Esophagus muscularis mucosa (tissue), 4 donors: ENCODE results near the gene SPEF1. TPM values are rescaled to one million over a fixed set of nuclear protein-coding genes. Genes with fewer than 3 reads are reported as not detected.

Experiments
- DNase-seq: peaks from one replicate; pipeline ENCODE4 v3.0.0-alpha.2; 2017; ENCODE audit errors: extremely low spot score
- H3K27ac ChIP-seq, 4 donors: fragments of 200-600 bp; sonication (generic); replicated peaks in 1 of 4; 1 replicate in 3 of 4; 2 replicates in 1 of 4; pipeline ENCODE4 v1.5.1; 2016 to 2019; ENCODE audit warnings: mild to moderate bottlenecking in 1 of 4
- H3K27me3 ChIP-seq, 4 donors: fragments of 200-600 bp; sonication (generic); one replicate each; pipeline versions ENCODE4 v1.5.1 to v1.6.0; 2016 to 2019
- H3K36me3 ChIP-seq, 4 donors: fragments of 200-600 bp; sonication (generic); one replicate each; pipeline ENCODE4 v1.5.1; 2016 to 2019
- H3K4me1 ChIP-seq, 4 donors: fragments of 200-600 bp; sonication (generic); one replicate each; pipeline ENCODE4 v1.5.1; 2016 to 2019
- H3K4me3 ChIP-seq, 4 donors: fragments of 200-600 bp; sonication (generic); 1 replicate in 2 of 4; 2 replicates in 2 of 4; pipeline ENCODE4 v1.5.1; 2016 to 2019; ENCODE audit warnings: mild to moderate bottlenecking in 4 of 4, moderate library complexity in 1 of 4
- H3K9me3 ChIP-seq, 4 donors: fragments of 200-600 bp; sonication (generic); 1 replicate in 3 of 4; 2 replicates in 1 of 4; pipeline ENCODE4 v1.5.1; 2016 to 2019
- CTCF ChIP-seq, 3 experiments: fragments of 200-600 bp in 2 of 3; fragments of 450-650 bp in 1 of 3; sonication (generic) in 2 of 3; IDR thresholded peaks; one replicate each; pipeline ENCODE4 v1.5.1; 2017 to 2019; ENCODE audit warnings: antibody characterized with exemption in 3 of 3, mild to moderate bottlenecking in 2 of 3, moderate library complexity in 1 of 3
- EP300 ChIP-seq: sonication (generic); formaldehyde crosslinking; IDR thresholded peaks from one replicate; pipeline ENCODE4 v1.6.1; 2017; ENCODE audit warnings: antibody characterized with exemption
- POLR2A ChIP-seq: fragments of 450-650 bp; IDR thresholded peaks from one replicate; pipeline ENCODE4 v1.6.1; 2017; ENCODE audit warnings: antibody characterized with exemption, moderate library complexity, mild to moderate bottlenecking, low read depth
- POLR2AphosphoS5 ChIP-seq, 2 donors: sonication (generic); formaldehyde crosslinking; IDR thresholded peaks; one replicate each; pipeline ENCODE4 v1.6.1; 2017; ENCODE audit warnings: antibody characterized with exemption in 2 of 2
- WGBS: methylation state at CpG from one replicate; pipeline ENCODE4 v1.1.5; 2018; 5-methylcytosine and 5-hydroxymethylcytosine counted together
- intact Hi-C: fragments of 100-400 bp; cut with DNase I; formaldehyde crosslinking; loops from one replicate; pipeline ENCODE4 v1.15.1; 2023
- total RNA-seq, 4 donors: library from RNA; depleted of rRNA; stranded (reverse); fragments of >200 nt; gene quantifications; one replicate each; pipeline versions ENCODE4 v1.1.0 to v1.2.1, GENCODE V29; 2016

The SPEF1 gene
- total RNA-seq, 4 donors from 2014 or later = 0.50 TPM; not detected in 3

GRCh38 chr20:3734111-3734843, 47.0 kb downstream of the SPEF1 start:
- intact Hi-C loops = no loop called here
- no peak for DNase-seq
- peaks cover 0 to 47% (median 3%) of the 10 kb centered on the region in 4 donors for H3K27me3 ChIP-seq
- peaks cover 35 to 60% (median 42%) of the 10 kb centered on the region in 4 donors for H3K4me1 ChIP-seq
- peaks cover 0 to 20% (median 0%) of the 10 kb centered on the region in 4 donors for H3K36me3 ChIP-seq
- peak overlapping the region; percentile 65 to 76 (median 68) for H3K27ac ChIP-seq
- TF ChIP-seq CTCF (IDR thresholded peaks at IDR 0.05) (no peak), POLR2AphosphoS5 (IDR thresholded peaks at IDR 0.05) (peak; percentile 10 to 15)
- no peaks in the 10 kb centered on the region for H3K9me3 ChIP-seq
- peak overlapping the region; percentile 45 to 64 (median 54) for H3K4me3 ChIP-seq
- 67% methylated on average over 12 of the region's 12 CpGs for WGBS

DNA sequence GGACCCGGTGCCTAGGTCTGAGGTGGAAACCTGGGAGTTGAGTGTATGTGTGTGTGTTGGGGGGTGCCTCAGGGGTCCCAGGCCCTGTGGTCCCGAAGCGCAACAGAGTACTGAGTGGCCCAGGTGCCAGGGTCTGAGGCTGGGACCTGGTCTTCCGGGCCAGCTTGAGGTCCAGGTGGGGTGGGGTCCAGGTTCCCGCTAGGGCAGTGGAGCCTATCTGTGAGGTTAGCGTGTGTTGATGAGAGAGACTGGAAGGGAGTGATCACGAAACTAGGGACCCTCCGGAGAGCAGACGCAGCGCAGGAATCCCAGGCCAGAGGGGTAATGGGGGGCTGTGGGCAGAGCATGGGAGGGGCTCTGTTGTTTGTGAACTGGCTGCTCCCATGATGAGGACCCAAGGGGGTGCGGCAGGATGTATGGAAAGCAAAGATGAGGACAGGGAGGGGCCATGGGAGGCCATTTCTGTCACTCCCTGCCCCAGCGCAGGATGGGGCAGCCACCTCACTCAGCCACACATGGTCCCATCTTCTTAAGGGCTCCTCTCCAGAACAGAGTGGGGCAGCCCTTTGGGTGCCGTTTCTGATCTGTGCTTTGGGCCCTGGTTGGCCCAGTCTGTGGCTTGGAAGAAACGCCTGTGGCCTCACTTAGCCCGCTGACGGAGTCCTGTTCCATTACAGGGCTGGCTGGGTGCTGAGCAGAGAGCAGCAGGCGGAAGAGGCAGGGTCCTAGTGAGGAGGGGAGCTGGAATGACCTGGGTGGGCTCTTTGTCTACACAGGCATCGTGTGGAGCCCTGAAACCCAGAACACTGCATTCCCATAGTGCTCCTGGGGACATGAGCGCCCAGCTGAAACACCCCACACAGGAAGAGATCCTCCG, 47.9 kb downstream of the SPEF1 start:
- intact Hi-C loops = no loop called here
- peaks cover 43 to 56% (median 49%) of the 10 kb centered on the region in 4 donors for H3K4me1 ChIP-seq
- TF ChIP-seq POLR2AphosphoS5 (IDR thresholded peaks at IDR 0.05) (no peak), CTCF (IDR thresholded peaks at IDR 0.05) (no peak), POLR2A (no peak), EP300 (no peak)
- H3K9me3 ChIP-seq = no peaks in the 10 kb centered on the region
- H3K27me3 ChIP-seq = peaks cover 0 to 54% (median 3%) of the 10 kb centered on the region in 4 donors
- H3K4me3 ChIP-seq = peak overlapping the region; percentile 45 to 64 (median 54)
- WGBS = 79% methylated on average over 18 of the region's 20 CpGs
- peaks cover 0 to 20% (median 0%) of the 10 kb centered on the region in 4 donors for H3K36me3 ChIP-seq
- H3K27ac ChIP-seq = peak overlapping the region; percentile 65 to 76 (median 68)
- no peak for DNase-seq

DNA sequence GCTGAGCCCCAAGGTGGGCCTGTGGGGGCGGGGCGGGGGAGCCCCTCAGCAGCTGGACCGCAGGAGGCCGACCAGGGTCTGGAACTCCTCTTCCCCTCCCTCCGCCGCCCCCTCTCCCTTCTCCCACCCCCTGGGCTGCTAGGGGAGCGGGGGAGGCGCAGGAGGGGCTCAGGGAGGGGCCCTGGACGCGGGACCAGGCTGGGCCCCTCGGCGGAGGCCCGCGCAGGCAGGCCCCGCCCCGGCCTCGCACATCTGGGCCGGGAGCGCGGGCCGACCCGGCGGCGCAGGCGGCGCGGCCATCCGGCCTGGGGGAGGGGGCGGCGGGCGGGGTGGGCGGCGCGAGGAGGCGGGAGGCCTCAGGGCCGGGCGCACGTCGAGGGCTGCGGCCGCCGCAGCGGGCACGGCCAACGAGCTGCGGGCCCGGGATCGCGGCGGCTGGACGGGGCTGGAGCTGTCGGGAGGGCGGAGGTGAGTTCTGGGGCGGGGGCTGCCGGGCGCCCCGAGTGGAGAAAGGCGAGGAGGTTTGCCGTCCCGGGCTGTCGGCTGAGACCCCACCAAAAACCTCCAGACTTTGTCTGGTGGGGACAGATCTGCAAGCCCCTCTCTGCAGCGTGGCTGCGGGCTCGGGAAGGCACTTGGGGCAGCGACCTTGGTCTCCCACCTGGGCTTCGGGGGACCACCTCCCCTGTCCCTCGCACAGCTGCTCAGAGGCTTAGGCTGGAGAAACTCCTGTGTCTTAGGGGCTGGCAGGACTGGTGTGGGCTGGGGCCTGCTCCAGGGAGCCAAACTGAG, 48.7 kb downstream of the SPEF1 start, which contains the start of gene HSPA12B:
HSPA12B (plus strand) TSS at position 359 of the 792 bp plus-strand sequence. CDS start 5,990 bp downstream, outside the sequence.
- intact Hi-C loops = no loop called here
- Histone ChIP-seq H3K27ac (peak within 1 kb of the TSS; percentile 65 to 76 (median 68)), H3K27me3 (peaks cover 0 to 54% (median 3%) of the 10 kb centered on the region in 4 donors), H3K36me3 (peaks cover 0 to 20% (median 0%) of the 10 kb centered on the region in 4 donors), H3K9me3 (no peaks in the 10 kb centered on the region), H3K4me3 (peak within 1 kb of the TSS; percentile 45 to 64 (median 54)), H3K4me1 (peaks cover 43 to 58% (median 51%) of the 10 kb centered on the region in 4 donors)
- DNase-seq = no peak
- WGBS = 30% methylated on average over 4 of the region's 67 CpGs
- TF ChIP-seq POLR2A (no peak), CTCF (IDR thresholded peaks at IDR 0.05) (no peak), EP300 (no peak), POLR2AphosphoS5 (IDR thresholded peaks at IDR 0.05) (no peak)

DNA sequence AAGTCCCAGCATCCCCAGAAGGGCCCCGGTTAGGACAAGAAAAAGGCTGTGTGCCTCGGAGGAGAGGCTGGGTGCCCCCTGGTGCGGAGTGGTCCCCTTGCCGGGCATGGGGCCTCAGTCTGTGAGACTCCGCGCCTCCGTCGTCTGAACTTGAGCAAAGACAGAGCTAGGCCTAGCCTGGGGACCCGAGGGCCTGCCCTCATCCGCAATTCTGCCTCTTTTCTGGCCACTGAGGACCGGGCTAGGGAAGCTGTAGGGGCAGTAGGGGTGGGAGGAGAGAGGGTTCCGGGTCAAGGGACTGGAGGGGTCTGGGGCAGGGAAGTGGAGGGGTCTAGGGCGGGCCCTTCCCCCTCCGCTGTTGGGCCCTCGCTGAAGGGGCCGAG, 49.3 kb downstream of the SPEF1 start:
- peaks cover 48 to 63% (median 57%) of the 10 kb centered on the region in 4 donors for H3K4me1 ChIP-seq
- DNase-seq = no peak
- TF ChIP-seq POLR2AphosphoS5 (IDR thresholded peaks at IDR 0.05) = no peak
- H3K9me3 ChIP-seq = no peaks in the 10 kb centered on the region
- peak overlapping the region; percentile 65 to 76 (median 68) for H3K27ac ChIP-seq
- peaks cover 0 to 14% (median 0%) of the 10 kb centered on the region in 4 donors for H3K36me3 ChIP-seq
- intact Hi-C loops = no loop called here
- H3K27me3 ChIP-seq = peaks cover 0 to 54% (median 3%) of the 10 kb centered on the region in 4 donors
- H3K4me3 ChIP-seq = peak overlapping the region; percentile 45 to 64 (median 54)
- WGBS = 93% methylated on average over 9 of the region's 16 CpGs
